Muscle of leg (tissue), 16 donors: Measurements from ENCODE around the gene ARHGEF16. TPM values are rescaled to one million over a fixed set of nuclear protein-coding genes. Genes with fewer than 3 reads are reported as not detected.
A peak's percentile ranks its signal among the peaks of the same experiment; 100 is the strongest.

Source experiments
- DNase-seq: peaks from one replicate; pipeline ENCODE4 v3.0.0; 2013
- H3K27ac ChIP-seq: one replicate; pipeline ENCODE4 v1.5.1; 2013; ENCODE audit warnings: mild to moderate bottlenecking, low read length, control low read depth
- H3K27me3 ChIP-seq: one replicate; pipeline ENCODE4 v1.6.1; 2013; ENCODE audit warnings: low read length; ENCODE audit not compliant: control insufficient read depth, insufficient read depth
- H3K36me3 ChIP-seq: one replicate; pipeline ENCODE4 v1.6.1; 2013; ENCODE audit warnings: low read length; ENCODE audit not compliant: control insufficient read depth, insufficient read depth
- H3K4me1 ChIP-seq: one replicate; pipeline ENCODE4 v1.6.1; 2013; ENCODE audit warnings: low read length; ENCODE audit not compliant: control insufficient read depth, insufficient read depth
- H3K4me3 ChIP-seq: one replicate; pipeline ENCODE4 v1.5.1; 2013; ENCODE audit warnings: low read length, control low read depth
- H3K9me3 ChIP-seq: replicated peaks from 2 replicates; pipeline ENCODE4 v1.6.1; 2013; ENCODE audit warnings: low read depth, low read length; ENCODE audit not compliant: control insufficient read depth
- WGBS: methylation state at CpG from one replicate; pipeline ENCODE4 v1.1.5; 2013; ENCODE audit warnings: missing lambda C conversion rate; ENCODE audit not compliant: insufficient coverage; 5-methylcytosine and 5-hydroxymethylcytosine counted together
- long read RNA-seq, 11 donors: transcript quantifications; one replicate each; lab custom pipeline, GENCODE V29; 2026
- polyA plus RNA-seq, 8 donors: library from polyadenylated mRNA; unstranded; fragments of 120-200 nt; gene quantifications; one replicate each; pipeline versions ENCODE4 v1.2.1 to v1.2.3, GENCODE V29; 2013; ENCODE audit warnings: inconsistent platforms in 1 of 8, low replicate concordance in 1 of 8; ENCODE audit not compliant: insufficient read length in 8 of 8, insufficient read depth in 1 of 8
- total RNA-seq: library from RNA; stranded (reverse); fragments of 120-200 nt; gene quantifications from one replicate; pipeline ENCODE4 v1.2.4, GENCODE V29; 2013

ARHGEF16 gene
- 0.40 TPM for total RNA-seq
- polyA plus RNA-seq, result 1 to 10 TPM in 2 of 8 donors, under 1 TPM in 6; 0.35 to 2.3 (median 0.54) TPM
- long read RNA-seq, donor 1, result 0 reads
- long read RNA-seq, donor 2, result 0 reads
- long read RNA-seq, donor 3, result 0 reads
- long read RNA-seq, donor 4, result 0 reads
- long read RNA-seq, donor 5, result 0 reads
- long read RNA-seq, donor 6, result 0 reads
- long read RNA-seq, donor 7, result 0 reads
- long read RNA-seq, donor 8, result 0 reads
- long read RNA-seq, donor 9, result 0 reads
- long read RNA-seq, donor 10, result 0 reads
- long read RNA-seq, donor 11, result 0 reads

DNA sequence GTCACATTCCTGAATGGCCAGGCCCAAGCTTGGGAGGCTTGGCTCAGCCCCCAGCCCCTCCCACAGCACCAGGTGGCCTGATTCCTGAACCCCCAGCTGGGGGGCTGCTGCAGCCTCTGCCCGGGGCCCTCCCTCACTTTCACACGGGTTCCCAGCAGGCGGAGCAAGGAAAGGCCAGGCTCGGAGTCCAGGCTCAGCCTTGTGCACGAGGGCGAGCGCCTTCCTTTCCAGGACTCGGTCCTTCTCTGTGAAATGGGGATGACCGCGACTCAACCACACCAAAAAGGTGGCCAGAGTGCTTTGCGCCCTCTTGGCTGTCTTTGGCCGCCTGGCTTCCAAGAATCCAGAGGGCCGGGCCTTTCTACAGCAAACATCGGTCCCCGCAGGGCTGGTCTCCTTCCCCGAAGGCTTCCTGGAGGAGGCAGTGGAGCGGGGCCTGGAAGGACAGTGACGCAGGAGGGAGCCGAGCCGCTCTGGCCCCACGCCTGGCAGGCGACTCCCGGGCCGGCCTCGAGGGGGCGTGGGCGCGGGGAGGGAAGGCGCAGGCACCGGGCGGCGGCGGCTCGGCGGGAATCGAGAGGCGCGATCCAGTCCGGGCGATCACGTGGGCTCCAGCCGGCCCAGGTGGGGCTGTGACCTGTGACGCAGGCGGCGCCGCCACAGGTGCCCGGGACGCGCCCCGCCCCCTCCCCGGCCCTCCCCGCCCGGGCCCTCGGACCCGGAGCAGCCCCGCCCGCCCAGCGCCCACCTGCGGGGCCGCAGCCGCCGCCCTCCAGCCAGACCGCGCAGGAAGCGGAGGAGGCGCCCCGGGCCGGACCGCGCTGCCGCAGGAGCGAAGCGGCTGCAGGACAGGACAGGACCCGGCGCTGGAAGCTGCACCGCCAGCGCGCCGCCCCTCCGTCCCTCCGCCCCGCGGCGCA lies at the start of gene ARHGEF16:
Gene ARHGEF16, plus strand, starts transcription at position 775 of the 920 bp plus-strand sequence. CDS start 8,420 bp downstream, outside the sequence.
- no peaks in the 10 kb centered on the region for H3K36me3 ChIP-seq
- peak; percentile 34 for DNase-seq
- 4% methylated on average over 81 of the region's 84 CpGs for WGBS
- peaks cover 20% of the 10 kb centered on the region for H3K27me3 ChIP-seq
- peak within 1 kb of the TSS; percentile 5 for H3K4me3 ChIP-seq
- H3K4me1 ChIP-seq, result peaks cover 38% of the 10 kb centered on the region
- no peaks in the 10 kb centered on the region for H3K9me3 ChIP-seq
- no peak within 1 kb of the TSS for H3K27ac ChIP-seq

- no peak overlapping the region for H3K27ac ChIP-seq
These were observed 49.7 kb upstream of the ARHGEF16 start for GRCh38 chr1:3404801-3405200.

DNA sequence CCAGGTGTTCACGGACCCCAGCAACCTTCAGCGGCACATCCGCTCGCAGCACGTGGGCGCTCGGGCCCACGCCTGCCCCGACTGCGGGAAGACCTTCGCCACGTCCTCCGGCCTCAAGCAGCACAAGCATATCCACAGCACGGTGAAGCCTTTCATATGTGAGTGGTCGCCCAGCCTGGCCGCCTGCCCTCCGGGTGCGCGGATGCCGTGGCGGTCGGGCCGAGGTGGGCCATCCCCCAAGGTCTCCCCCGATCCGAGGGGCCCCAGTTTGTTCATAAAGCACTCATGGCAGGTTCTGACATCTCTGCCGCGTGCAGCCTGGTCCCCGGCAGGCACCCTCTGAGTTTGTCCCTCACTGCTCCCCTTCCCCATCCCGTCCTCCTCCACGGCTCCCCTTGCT lies 49.0 kb upstream of the ARHGEF16 start:
- peaks cover 7% of the 10 kb centered on the region for H3K4me1 ChIP-seq
- no peak for DNase-seq
- peaks cover 13% of the 10 kb centered on the region for H3K27me3 ChIP-seq
- no peak overlapping the region for H3K27ac ChIP-seq
- no peak overlapping the region for H3K4me3 ChIP-seq
- no peaks in the 10 kb centered on the region for H3K9me3 ChIP-seq
- H3K36me3 ChIP-seq, result no peaks in the 10 kb centered on the region
- WGBS, result 88% methylated on average over 25 of the region's 30 CpGs

More at GRCh38 chr1:3404801-3405200, 49.7 kb upstream of the ARHGEF16 start:
- H3K4me1 ChIP-seq, result peaks cover 4% of the 10 kb centered on the region
- H3K4me3 ChIP-seq, result no peak overlapping the region
- DNase-seq, result no peak
- 85% methylated on average over 14 of the region's 27 CpGs for whole genome bisulfite sequencing
- no peaks in the 10 kb centered on the region for H3K9me3 ChIP-seq
- H3K27me3 ChIP-seq, result peaks cover 13% of the 10 kb centered on the region
- H3K36me3 ChIP-seq, result no peaks in the 10 kb centered on the region

GRCh38 chr1:3405974-3406867 lies 48.2 kb upstream of the ARHGEF16 start:
- no peak for DNase-seq
- H3K9me3 ChIP-seq, result no peaks in the 10 kb centered on the region
- peaks cover 13% of the 10 kb centered on the region for H3K27me3 ChIP-seq
- H3K4me1 ChIP-seq, result peaks cover 12% of the 10 kb centered on the region
- H3K36me3 ChIP-seq, result no peaks in the 10 kb centered on the region
- WGBS, result 77% methylated on average over 15 of the region's 17 CpGs
- H3K4me3 ChIP-seq, result no peak overlapping the region
- no peak overlapping the region for H3K27ac ChIP-seq

DNA sequence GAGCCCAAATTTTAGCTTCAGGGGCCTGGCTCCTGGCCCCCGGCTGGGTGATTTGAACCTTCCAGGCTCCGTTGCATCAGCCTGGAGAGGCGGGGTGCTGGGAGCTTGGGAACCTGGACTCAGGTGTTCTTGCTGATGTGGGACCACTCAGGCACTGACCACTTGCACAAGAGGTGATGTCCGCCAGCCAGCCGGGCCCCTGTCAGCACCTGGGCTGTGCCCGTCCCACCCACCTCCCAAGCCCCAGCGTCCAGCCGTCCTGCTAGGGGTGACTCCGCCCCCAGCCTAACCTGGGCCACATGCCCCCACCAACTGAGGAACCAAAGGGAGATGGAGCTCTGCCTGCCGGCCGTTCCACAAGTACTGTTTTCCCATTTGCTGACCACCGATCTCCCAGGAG lies 47.4 kb upstream of the ARHGEF16 start:
- Histone ChIP-seq H3K4me1 (peaks cover 12% of the 10 kb centered on the region), H3K36me3 (no peaks in the 10 kb centered on the region), H3K27me3 (peaks cover 16% of the 10 kb centered on the region), H3K27ac (no peak overlapping the region), H3K4me3 (no peak overlapping the region), H3K9me3 (no peaks in the 10 kb centered on the region)
- DNase-seq, result no peak
- WGBS, result 78% methylated on average over 12 of the region's 12 CpGs

DNA sequence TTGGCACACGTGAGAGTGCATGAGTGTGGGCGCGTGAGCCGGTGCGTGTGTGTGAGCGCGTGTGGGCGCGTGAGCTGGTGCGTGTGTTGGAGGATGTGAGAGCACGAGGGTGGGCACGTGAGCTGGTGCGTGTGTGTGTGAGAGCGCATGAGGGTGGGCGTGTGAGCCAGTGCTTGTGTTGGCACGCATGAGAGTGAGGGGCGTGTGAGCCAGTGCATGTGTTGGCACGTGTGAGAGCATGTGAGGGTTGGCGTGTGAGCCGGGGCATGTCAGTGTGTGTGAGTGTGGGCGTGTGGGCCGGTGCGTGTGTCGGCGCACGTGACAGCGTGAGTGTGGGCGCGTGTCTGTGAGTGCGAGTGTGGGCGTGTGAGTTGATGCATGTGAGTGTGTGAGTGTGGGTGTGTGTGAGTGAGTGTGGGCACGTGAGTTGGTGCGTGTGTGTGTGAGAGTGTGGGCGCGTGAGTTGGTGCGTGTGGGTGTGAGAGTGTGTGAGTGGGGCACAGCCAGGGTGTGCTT lies 45.7 kb upstream of the ARHGEF16 start:
- H3K36me3 ChIP-seq, result no peaks in the 10 kb centered on the region
- 94% methylated on average over 36 of the region's 36 CpGs for WGBS
- peaks cover 7% of the 10 kb centered on the region for H3K4me1 ChIP-seq
- no peak overlapping the region for H3K27ac ChIP-seq
- peaks cover 15% of the 10 kb centered on the region for H3K27me3 ChIP-seq
- no peaks in the 10 kb centered on the region for H3K9me3 ChIP-seq
- H3K4me3 ChIP-seq, result no peak overlapping the region
- no peak for DNase-seq

GRCh38 chr1:3409366-3410141 lies 44.9 kb upstream of the ARHGEF16 start:
- peaks cover 11% of the 10 kb centered on the region for H3K27me3 ChIP-seq
- H3K4me3 ChIP-seq, result no peak overlapping the region
- peaks cover 7% of the 10 kb centered on the region for H3K4me1 ChIP-seq
- H3K36me3 ChIP-seq, result no peaks in the 10 kb centered on the region
- H3K9me3 ChIP-seq, result no peaks in the 10 kb centered on the region
- no peak overlapping the region for H3K27ac ChIP-seq
- 54% methylated on average over 15 of the region's 19 CpGs for WGBS
- no peak for DNase-seq

GRCh38 chr1:3410142-3410925 lies 44.1 kb upstream of the ARHGEF16 start:
- peaks cover 11% of the 10 kb centered on the region for H3K27me3 ChIP-seq
- peak; percentile 69 for DNase-seq

More at GRCh38 chr1:3410142-3410925, 44.1 kb upstream of the ARHGEF16 start:
- Histone ChIP-seq H3K27ac (no peak overlapping the region), H3K4me1 (peaks cover 7% of the 10 kb centered on the region), H3K4me3 (no peak overlapping the region), H3K36me3 (no peaks in the 10 kb centered on the region), H3K9me3 (no peaks in the 10 kb centered on the region)
- 35% methylated on average over 10 of the region's 21 CpGs for WGBS
